GM10266 (cell line): Measurements from ENCODE around the gene IGF2BP1.

Experiments used
- DNase-seq: peaks from one replicate; pipeline ENCODE4 v3.0.0; 2012; ENCODE audit errors: extremely low spot score
- CTCF ChIP-seq: IDR thresholded peaks from 2 replicates; pipeline ENCODE4 v1.5.1; 2012; ENCODE audit warnings: mild to moderate bottlenecking, low read depth; ENCODE audit not compliant: control insufficient read depth, insufficient read depth; ENCODE audit errors: missing control alignments

The IGF2BP1 gene

GRCh38 chr17:49061524-49061943 is 64.3 kb downstream of the IGF2BP1 start:
- no peak for DNase-seq
- no peak for TF ChIP-seq CTCF

- TF ChIP-seq CTCF = no peak
- DNase-seq = no peak
Measured at GRCh38 chr17:49063652-49064051, 66.5 kb downstream of the IGF2BP1 start.

GRCh38 chr17:49067163-49067562 is 70.0 kb downstream of the IGF2BP1 start:
- TF ChIP-seq CTCF = no peak
- no peak for DNase-seq

- DNase-seq = no peak
- TF ChIP-seq CTCF = no peak
Measured at GRCh38 chr17:49069585-49070273, 72.5 kb downstream of the IGF2BP1 start.

GRCh38 chr17:49071106-49071505 is 73.9 kb downstream of the IGF2BP1 start:
- DNase-seq = no peak
- TF ChIP-seq CTCF = no peak

- no peak for DNase-seq
- TF ChIP-seq CTCF = no peak
Measured at GRCh38 chr17:49074851-49075540, 77.8 kb downstream of the IGF2BP1 start.
